ENCODE data around the gene VILL. TPM values are rescaled to one million over a fixed set of nuclear protein-coding genes. Genes with fewer than 3 reads are reported as not detected.

VILL gene
- total and polyA plus RNA-seq, 2 donors (not counting 3 experiments of a cell fraction or from before 2014, with no cell fraction given), result 9.0 to 10.0 TPM

DNA sequence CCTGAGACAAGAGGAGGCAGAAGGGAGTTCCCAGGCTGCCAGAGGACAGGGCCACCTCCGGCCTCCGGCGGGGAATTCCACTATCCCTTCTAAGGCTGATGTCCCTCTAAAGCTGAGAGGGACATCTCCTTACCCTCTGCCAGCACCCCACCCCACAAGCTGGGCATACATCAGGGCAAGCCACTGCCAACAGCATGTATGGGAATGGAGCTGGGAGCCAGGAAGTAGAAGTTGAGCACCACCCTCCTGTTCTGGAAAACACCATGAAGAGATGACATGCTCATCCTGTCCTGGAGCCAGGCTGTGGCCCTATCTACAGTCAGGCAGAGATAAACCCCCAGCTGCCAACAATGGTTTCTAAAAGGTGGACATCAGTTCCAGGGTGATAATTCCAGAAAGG lies 31.7 kb downstream of the VILL start:
- Histone ChIP-seq H3K4me1 (ENCODE audit: control insufficient read depth, extremely low read depth, insufficient read depth, low read length) (peaks cover 10% of the 10 kb centered on the region), H3K36me3 (ENCODE audit: control insufficient read depth in 2 of 2, extremely low read depth in 1 of 2, insufficient read depth in 2 of 2, low read length in 2 of 2) (peaks cover 0 to 2% of the 10 kb centered on the region in 2 experiments), H3K9me1 (replicated peaks; ENCODE audit: control insufficient read depth, extremely low read depth, insufficient read depth, low read length) (no peaks in the 10 kb centered on the region), H4K20me1 (replicated peaks; ENCODE audit: control insufficient read depth, extremely low read depth, insufficient read depth, low read length) (no peaks in the 10 kb centered on the region), H3K27me3 (ENCODE audit: control insufficient read depth in 2 of 2, insufficient read depth in 2 of 2, low read length in 2 of 2) (no peaks in the 10 kb centered on the region), H3K4me2 (ENCODE audit: insufficient read depth, low read length) (no peak overlapping the region), H2AFZ (ENCODE audit: low read depth, low read length) (no peak overlapping the region), H3K27ac (ENCODE audit: insufficient read depth, low read depth, low read length) (no peak overlapping the region), H3K9ac (replicated peaks; ENCODE audit: extremely low read depth, insufficient read depth, low read length) (no peak overlapping the region), H3K9me3 (replicated peaks; ENCODE audit: control insufficient read depth, insufficient read depth, low read length) (no peaks in the 10 kb centered on the region), H3K79me2 (ENCODE audit: control insufficient read depth, insufficient read depth, low read length) (no peaks in the 10 kb centered on the region), H3K4me3 (replicated peaks in 1 of 3; ENCODE audit: insufficient read depth in 1 of 3, low read depth in 1 of 3, low read length in 3 of 3) (no peak overlapping the region)
- BruUV-seq (replicated peaks), result no TSS peak
- intact Hi-C loops (cut with micrococcal nuclease) (no loop called here), dilution Hi-C loops (cut with MboI; ENCODE audit: extremely low pct_ligation_motif_present, low sequenced_read_pairs) (no loop called here)
- FAIRE-seq, result no peak
- TF ChIP-seq, protein P1, sequence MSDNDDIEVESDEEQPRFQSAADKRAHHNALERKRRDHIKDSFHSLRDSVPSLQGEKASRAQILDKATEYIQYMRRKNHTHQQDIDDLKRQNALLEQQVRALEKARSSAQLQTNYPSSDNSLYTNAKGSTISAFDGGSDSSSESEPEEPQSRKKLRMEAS (IDR thresholded peaks at IDR 0.05; ENCODE audit: insufficient read depth, insufficient read length), result no peak
- TF ChIP-seq, protein P2, sequence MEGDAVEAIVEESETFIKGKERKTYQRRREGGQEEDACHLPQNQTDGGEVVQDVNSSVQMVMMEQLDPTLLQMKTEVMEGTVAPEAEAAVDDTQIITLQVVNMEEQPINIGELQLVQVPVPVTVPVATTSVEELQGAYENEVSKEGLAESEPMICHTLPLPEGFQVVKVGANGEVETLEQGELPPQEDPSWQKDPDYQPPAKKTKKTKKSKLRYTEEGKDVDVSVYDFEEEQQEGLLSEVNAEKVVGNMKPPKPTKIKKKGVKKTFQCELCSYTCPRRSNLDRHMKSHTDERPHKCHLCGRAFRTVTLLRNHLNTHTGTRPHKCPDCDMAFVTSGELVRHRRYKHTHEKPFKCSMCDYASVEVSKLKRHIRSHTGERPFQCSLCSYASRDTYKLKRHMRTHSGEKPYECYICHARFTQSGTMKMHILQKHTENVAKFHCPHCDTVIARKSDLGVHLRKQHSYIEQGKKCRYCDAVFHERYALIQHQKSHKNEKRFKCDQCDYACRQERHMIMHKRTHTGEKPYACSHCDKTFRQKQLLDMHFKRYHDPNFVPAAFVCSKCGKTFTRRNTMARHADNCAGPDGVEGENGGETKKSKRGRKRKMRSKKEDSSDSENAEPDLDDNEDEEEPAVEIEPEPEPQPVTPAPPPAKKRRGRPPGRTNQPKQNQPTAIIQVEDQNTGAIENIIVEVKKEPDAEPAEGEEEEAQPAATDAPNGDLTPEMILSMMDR (IDR thresholded peaks at IDR 0.05; ENCODE audit: extremely low read depth in 1 of 2, insufficient read depth in 1 of 2, low read depth in 1 of 2, low read length in 2 of 2), result no peak
- TF ChIP-seq MYC (IDR thresholded peaks at IDR 0.05; ENCODE audit: low read depth, low read length), result no peak
- TF ChIP-seq POLR2AphosphoS5 (IDR thresholded peaks at IDR 0.05; ENCODE audit: insufficient read depth, low read depth, low read length), result no peak
- TF ChIP-seq FOS (IDR thresholded peaks at IDR 0.05; ENCODE audit: borderline replicate concordance, insufficient read depth, low read length), result no peak
- TF ChIP-seq POLR2A (IDR thresholded peaks at IDR 0.05; ENCODE audit: low read depth, low read length), result no peak
- no peak for TF ChIP-seq EZH2 (IDR thresholded peaks at IDR 0.05; ENCODE audit: borderline replicate concordance, low read depth, low read length, severe bottlenecking)
- TF ChIP-seq GATA2 (IDR thresholded peaks at IDR 0.05; ENCODE audit: insufficient read depth, insufficient read length, low read depth, low read length), result no peak
- TF ChIP-seq JUN (IDR thresholded peaks at IDR 0.05; ENCODE audit: borderline replicate concordance, insufficient read depth, insufficient read length, low read depth), result no peak
- CTCF ChIA-PET, result interaction anchor here (0.8 to 1.1 kb wide), 2 partner anchors 19 to 25 kb away, joined by 4 to 5 read pairs; no protein-coding TSS in a partner anchor
- POLR2A ChIA-PET, result no interaction called here
- DNase-seq (ENCODE audit: low read depth, low spot score), result no peak
